Measurements from ENCODE around the gene LMLN. TPM values are rescaled to one million over a fixed set of nuclear protein-coding genes. Genes with fewer than 3 reads are reported as not detected.
A peak's percentile ranks its signal among the peaks of the same experiment; 100 is the strongest.
"Not testable (repeated sequence)": the region's sequence is repeated elsewhere in the genome, so short reads cannot be mapped to it uniquely, and the experiment has no call there.

LMLN gene
- total RNA-seq, 1 donor from 2014 or later: 9.8 TPM

- intact Hi-C loops (cut with DNase I): no loop called here
- no peak for DNase-seq (ENCODE audit: missing footprints)
- ATAC-seq: no peak
Observed at GRCh38 chr3:198061119-198062067, 101.4 kb downstream of the LMLN start.

GRCh38 chr3:198062068-198062465 is 102.0 kb downstream of the LMLN start:
- ATAC-seq: no peak

GRCh38 chr3:198064420-198064819 is 104.4 kb downstream of the LMLN start:
- ATAC-seq (no peak), DNase-seq (ENCODE audit: missing footprints) (no peak)
- intact Hi-C loops (cut with DNase I): no loop called here

More at GRCh38 chr3:198062068-198062465, 102.0 kb downstream of the LMLN start:
- no peak for DNase-seq (ENCODE audit: missing footprints)
- intact Hi-C loops (cut with DNase I): no loop called here

- ATAC-seq (no peak), DNase-seq (ENCODE audit: missing footprints) (no peak)
- intact Hi-C loops (cut with DNase I): no loop called here
Observed at GRCh38 chr3:198065897-198066296, 105.9 kb downstream of the LMLN start.

GRCh38 chr3:198067416-198067815 is 107.4 kb downstream of the LMLN start:
- intact Hi-C loops (cut with DNase I): no loop called here
- DNase-seq (ENCODE audit: missing footprints) (no peak), ATAC-seq (no peak)

- DNase-seq (ENCODE audit: missing footprints) (no peak), ATAC-seq (no peak)
- intact Hi-C loops (cut with DNase I): no loop called here
Observed at GRCh38 chr3:198070871-198071270, 110.9 kb downstream of the LMLN start.

GRCh38 chr3:198071602-198072287 is 111.7 kb downstream of the LMLN start:
- intact Hi-C loops (cut with DNase I): no loop called here
- no peak for ATAC-seq

GRCh38 chr3:198076722-198077308 is 116.8 kb downstream of the LMLN start:
- no peak for DNase-seq (ENCODE audit: missing footprints)
- intact Hi-C loops (cut with DNase I): no loop called here
- ATAC-seq: no peak

More at GRCh38 chr3:198071602-198072287, 111.7 kb downstream of the LMLN start:
- DNase-seq (ENCODE audit: missing footprints): no peak

GRCh38 chr3:198079771-198080520 is 119.9 kb downstream of the LMLN start:
- intact Hi-C loops (cut with DNase I): no loop called here
- peak; percentile 47 for ATAC-seq
- no peak for DNase-seq (ENCODE audit: missing footprints)

GRCh38 chr3:198080521-198081384 is 120.7 kb downstream of the LMLN start:
- peak; percentile 98 for ATAC-seq
- peak; percentile 89 for DNase-seq (ENCODE audit: missing footprints)
- intact Hi-C loops (cut with DNase I): no loop called here

GRCh38 chr3:198081421-198081844 is 121.4 kb downstream of the LMLN start:
- DNase-seq (ENCODE audit: missing footprints) (no peak), ATAC-seq (no peak)
- intact Hi-C loops (cut with DNase I): no loop called here

- DNase-seq (ENCODE audit: missing footprints); ATAC-seq; intact Hi-C loops (cut with DNase I): not testable (repeated sequence)
Observed at GRCh38 chr3:198082226-198082625, 122.2 kb downstream of the LMLN start.

GRCh38 chr3:198088421-198088955 is 128.5 kb downstream of the LMLN start:
- ATAC-seq: no peak
- DNase-seq (ENCODE audit: missing footprints): no peak
- intact Hi-C loops (cut with DNase I): no loop called here

- intact Hi-C loops (cut with DNase I): no loop called here
- no peak for ATAC-seq
- DNase-seq (ENCODE audit: missing footprints): no peak
Observed at GRCh38 chr3:198090795-198091332, 130.8 kb downstream of the LMLN start.

GRCh38 chr3:198092276-198092675 is 132.3 kb downstream of the LMLN start:
- intact Hi-C loops (cut with DNase I): no loop called here
- DNase-seq (ENCODE audit: missing footprints) (no peak), ATAC-seq (no peak)

- DNase-seq (ENCODE audit: missing footprints): no peak
- intact Hi-C loops (cut with DNase I): no loop called here
- no peak for ATAC-seq
Observed at GRCh38 chr3:198093112-198093679, 133.2 kb downstream of the LMLN start.
